GM21529 (cell line): ENCODE data around the gene CST6.
"Not testable (repeated sequence)": the region's sequence is repeated elsewhere in the genome, so short reads cannot be mapped to it uniquely, and the experiment has no call there.

Source experiments
- ATAC-seq: cut with Tn5 transposase; IDR thresholded peaks from one replicate; pipeline ENCODE4 v1.9.1; 2021; ENCODE audit not compliant: unreplicated experiment

Gene CST6

DNA sequence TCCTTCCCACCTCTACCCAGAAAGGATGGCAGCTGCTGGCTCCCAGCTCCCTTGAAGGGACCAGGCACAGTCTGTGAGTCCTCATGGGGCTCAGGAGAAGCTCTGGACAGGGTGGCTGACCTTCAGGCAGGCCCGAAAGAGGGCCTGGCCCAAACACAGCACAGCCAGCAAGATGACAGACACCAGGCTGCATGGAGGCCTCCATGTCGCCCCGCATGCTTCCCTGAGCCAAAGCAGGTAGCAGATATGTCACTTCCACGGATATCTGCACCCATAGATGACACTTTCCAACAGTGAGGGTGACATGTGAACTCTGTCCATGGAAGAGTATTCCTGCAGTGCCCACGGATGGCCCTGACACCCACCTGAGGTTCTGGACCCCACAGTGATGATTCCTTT lies 28.2 kb upstream of the CST6 start:
- ATAC-seq = no peak

DNA sequence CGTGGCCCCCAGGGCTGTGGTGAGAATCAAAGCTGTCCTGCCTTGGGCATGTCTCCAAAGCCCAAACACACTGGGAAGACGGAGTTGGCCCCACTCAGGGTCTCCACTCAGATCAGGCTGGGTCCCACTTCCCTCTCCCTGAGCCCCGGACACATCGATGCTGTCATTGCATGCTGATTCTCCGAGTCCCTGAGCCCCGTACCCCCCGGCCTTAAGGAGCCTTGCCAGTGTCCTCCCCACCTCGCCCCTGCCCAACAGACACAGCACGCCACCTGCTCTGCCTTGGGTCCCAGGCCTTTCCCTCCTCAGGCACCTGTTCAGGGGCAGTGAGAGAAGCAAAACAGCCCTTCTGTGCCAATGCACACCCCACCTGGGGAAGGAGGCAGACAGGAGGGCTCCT lies 24.5 kb upstream of the CST6 start:
- no peak for ATAC-seq

DNA sequence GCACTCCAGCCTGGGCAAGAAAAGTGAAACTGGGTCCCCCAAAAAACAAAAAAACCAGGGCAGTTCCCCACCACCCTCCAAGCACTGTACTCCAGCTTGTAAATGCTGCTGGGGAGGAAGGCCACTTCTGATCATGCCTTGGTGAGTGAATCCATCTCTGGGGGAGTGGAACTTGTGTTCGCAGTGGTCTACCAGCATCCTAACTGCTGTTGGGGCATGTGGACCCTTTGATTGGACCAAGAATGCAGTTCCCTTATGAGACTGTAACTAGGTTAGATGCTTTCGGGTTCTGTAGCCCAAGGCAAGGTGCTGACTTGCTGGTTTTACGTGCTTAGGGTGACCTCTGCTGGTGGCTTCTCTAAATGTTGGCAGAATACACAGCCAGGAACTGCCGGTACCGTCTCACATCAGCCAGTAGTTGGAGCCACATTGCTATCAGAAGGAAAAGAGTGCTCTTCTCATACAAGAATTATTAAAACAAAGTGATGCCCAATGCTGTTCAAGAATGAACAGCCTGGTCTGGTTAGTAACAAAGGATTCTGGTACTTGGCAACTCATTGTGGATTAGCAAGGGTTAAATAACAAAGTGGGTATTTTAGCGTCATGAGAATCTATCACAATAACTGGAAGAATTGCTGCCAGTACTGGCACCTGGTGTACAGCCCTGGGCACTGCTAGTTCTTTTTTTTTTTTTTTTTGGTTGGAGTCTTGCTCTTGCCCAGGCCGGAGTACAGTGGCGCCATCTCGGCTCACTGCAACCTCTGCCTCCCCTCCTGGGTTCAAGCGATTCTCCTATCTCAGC lies 22.8 kb upstream of the CST6 start:
- ATAC-seq = peak; percentile 91

DNA sequence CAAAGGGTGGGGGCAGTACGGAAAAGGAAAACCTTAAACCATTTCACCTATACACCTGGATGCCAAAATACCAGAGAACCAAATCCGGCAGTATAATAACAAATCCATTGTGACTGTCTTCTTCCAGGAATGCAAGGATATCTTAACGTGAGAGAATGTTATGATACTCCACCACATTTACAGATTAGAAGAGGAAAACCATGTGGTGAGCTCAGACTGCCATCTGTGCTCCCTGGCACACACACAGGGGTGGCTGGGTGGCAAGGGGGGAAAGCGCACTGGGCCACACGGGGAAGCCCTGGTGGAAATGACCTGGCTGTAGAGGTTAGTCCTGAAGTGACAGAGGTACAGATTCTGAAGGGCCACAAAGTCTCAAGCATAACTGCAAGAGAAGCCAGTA lies 19.8 kb upstream of the CST6 start:
- no peak for ATAC-seq

DNA sequence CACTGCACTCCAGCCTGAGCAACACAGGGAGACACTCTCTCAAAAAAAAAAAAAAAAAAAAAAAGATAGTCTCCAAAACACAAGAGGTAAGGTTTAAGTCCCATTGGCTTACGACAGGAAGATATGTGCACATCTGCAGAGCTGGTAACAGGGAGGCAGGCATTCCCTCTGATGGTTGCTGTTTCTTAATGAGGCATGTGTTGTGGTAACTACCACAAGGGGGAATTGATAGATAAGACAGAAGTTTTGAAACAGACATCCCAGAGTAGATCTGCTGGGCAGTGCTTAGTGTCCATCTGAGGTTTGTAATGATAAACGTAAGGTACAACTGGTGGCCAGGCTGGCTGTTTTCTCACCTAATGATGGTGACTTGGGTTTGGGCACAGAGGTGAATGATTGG lies 14.5 kb upstream of the CST6 start:
- ATAC-seq = no peak

DNA sequence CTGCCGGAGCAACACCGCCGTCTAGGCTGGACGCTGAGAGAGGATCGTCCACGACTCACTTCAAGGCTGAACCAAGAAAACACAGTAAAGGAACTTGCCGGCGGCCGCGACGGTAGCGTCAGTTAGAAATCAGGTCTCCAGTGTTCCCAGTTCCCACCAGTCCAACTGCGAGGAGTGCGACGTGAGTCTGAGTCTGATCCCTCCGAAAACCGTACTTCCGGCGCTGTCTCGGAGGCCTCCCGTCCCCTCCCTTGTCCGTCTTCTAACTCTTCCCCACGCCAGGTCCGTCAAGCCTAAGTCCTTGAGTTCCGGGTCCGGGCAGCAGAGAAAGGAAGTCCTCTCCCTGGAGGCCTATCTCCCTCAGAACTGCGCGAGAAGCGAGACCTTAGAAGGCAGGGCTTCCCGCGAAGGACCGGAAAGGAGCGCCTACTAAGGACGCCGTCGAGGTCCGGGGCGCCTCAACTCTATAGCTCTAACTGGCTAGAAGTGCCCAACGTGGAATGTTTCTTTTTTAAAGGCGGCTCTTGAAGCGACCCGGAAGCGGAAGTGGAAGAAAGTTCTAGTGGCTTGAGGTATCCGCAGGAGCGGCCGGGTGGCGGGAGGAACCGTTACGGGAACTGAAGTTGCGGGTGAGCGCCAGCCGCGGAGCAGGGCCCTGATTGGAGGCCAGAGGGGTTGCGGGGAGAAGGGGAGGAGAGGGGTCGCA lies 9.7 kb upstream of the CST6 start, which contains the start of the genes BANF1 and EIF1AD:
BANF1 (plus strand) TSS at position 562 of the 706 bp plus-strand sequence. CDS start 748 bp downstream, outside the sequence.
EIF1AD (minus strand) TSS at position 216 of the 706 bp plus-strand sequence. CDS start 1,768 bp downstream, outside the sequence.
- ATAC-seq = peak; percentile 66

DNA sequence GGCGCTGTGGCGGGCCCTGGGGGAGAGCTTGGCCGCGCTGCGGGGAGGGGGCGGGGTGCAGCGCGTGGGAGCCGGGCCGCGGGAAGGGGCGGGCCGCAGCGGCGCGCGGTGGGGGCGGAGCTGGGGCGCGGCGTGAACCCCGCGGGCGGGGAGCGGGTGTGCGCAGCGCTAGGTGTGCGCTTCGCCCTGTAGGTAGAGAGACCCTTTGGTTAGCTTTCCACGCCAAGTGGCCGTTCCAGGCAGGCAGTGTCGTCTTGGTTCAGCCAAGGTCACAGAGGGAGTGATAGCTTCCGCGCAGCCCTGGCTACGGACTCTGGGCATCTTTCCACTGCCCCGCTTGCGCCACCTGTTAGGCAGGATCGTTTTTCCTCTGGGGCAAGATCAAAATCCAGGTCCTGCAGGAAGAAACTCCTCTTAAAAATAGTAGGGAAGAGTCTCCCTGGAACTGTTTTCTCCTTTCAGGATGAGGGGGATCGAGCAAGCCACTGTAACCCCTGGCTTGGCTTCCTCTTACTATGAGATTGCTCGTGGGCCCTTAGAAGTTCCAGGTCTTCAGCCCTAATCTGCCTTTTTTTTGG lies 9.1 kb upstream of the CST6 start:
- ATAC-seq = peak; percentile 48

DNA sequence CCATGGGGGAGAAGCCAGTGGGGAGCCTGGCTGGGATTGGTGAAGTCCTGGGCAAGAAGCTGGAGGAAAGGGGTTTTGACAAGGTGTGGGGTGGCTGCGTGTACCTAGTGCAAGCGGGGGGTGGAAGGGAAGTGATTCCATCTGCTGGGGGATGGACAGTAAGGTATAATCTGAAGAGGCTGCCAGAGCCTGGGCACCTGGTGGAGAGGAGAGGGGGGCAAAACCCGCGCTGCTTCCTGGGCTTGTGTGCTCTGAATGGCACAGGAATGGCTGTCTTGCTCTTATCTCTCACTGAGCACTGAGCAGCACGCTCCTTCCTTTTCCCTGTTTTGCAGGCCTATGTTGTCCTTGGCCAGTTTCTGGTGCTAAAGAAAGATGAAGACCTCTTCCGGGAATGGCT lies 8.5 kb upstream of the CST6 start:
- ATAC-seq = no peak

DNA sequence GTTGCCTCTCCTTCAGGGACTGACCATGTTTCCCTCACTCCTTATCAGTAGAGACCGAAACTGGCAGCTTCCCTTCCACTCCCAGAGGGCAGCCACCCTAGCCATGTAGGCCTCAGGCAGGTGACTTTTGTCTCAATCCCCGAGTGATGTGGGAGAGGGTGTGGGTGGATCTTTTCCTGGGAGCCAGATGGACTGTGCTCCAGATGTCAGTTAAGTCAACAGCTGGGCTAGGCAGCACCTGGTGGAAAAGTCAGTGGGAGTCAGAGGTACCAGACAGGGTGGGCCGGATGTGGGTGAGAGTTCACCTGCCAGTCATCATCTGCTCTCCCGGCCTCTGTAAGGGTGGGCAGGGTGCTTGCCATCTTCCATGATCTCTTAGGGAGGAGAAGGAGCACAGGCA lies 7.6 kb upstream of the CST6 start:
- no peak for ATAC-seq

DNA sequence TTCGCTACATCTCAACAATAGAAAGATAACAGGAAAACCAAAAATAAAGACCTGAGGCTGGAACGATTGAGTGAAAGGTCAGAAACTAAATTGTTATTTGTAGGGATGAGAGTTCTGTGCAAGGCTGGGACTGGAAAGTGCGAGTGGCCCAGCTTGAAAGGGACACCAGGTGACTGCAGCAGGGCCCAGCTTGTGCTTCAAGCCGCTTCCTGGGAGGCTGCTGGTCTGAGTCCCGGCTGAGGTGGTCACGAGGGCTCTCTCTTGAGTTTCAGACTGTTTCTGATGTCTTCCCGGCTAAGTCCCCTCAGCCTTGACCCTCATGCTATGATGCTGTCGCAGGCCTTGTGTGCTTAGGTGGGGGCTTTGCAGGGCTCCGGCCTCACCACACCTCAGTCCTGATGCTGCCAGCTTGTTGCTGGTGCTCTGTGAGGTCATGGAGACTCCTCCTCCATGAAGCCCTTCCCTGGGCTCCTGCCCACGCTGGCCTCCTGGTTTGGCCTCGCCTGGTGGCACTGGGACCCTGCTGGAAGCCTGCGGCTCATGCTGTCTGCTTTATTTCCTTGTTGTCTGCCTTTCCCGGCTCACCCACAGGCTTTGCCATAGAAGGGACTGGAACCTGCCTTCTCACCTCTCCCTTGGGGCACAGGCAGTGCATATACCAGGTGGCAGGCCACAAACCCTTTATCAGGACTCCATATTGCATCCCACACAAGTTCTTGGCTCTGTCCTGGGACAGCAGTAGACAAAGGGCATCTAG lies 5.5 kb upstream of the CST6 start:
- no peak for ATAC-seq

DNA sequence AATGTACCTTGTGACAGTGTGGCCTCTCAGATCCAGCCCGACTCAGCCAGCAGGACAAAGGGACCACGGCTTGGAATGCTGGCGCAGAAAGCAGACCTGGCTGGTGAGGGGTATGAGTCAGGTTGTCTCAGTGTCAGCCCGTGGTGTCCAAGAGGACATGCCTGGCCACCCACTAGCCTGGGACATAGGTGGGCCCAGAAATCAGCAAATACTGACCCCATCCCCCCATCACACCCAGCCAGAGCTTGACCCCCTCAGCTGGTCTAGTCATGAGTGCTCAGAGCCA lies 5.0 kb upstream of the CST6 start:
- no peak for ATAC-seq

DNA sequence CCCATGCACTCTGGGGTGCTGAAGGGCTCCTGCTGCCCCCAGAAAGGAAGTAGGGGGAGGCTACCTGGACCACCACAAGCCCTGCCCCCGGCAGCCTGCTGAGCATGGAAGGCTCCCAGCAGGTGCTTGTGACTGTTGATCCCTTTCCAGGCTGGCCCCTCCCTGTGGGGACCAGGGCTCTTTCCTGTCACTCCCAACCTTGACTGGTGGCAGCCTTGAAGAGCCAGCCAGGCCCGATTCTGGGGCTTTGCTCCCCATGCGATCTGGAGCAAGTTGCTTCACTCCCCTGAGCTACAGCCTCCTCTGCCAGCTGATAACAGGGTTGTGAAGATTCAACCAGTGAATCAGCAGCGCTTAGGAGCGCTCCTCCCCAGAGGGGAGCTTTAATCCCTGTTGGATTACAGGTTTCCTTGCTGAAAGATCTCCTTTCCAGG lies 4.6 kb upstream of the CST6 start:
- no peak for ATAC-seq

DNA sequence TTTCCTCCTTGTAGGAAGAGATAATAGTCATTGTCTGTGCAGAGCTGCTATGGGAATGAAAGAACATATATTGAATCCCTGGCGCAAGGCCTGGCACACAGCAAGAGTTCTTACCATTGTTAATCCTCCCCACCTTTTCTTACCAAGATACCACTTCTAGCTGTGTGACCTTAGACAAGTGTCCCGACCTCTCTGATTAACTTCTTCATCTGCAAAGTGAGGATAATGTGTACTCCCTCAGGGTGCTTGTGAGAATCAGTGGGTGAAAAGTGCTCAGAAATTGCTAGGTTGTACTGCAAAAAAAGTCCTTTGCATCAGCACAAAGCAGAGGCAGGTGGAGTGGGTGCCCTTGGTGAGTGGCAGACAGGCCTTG lies 3.7 kb upstream of the CST6 start:
- ATAC-seq = no peak

DNA sequence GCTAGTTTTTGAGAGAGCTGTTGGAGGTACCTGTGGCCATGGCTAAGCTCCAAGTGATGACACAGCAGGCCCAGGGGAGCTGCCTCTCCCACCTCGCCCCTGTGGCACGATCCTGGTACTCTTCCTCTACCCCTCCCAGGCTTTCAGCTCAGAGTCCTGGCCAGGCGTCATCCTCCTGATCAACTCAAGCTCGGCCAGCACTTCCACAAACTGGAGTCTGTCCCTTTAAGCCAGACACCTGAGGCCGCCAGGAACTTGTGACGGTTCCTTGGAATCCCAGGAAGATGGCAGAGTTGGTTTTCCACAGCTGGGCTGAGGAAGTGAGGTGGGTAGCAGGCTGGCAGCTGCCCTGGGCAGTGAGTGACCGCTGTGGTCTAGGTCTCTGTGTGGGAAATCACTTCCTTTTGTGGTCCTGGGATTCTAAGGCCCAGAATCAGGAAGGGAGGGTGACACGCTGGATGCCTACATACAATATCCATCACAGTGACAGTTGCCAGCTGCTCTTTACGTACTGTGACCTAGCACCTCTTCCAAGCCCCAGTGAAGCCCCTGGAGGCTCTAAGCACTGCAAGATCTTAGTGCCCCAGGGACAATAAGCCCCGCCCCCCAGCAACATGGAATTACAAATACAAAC lies 3.2 kb upstream of the CST6 start:
- ATAC-seq = no peak

DNA sequence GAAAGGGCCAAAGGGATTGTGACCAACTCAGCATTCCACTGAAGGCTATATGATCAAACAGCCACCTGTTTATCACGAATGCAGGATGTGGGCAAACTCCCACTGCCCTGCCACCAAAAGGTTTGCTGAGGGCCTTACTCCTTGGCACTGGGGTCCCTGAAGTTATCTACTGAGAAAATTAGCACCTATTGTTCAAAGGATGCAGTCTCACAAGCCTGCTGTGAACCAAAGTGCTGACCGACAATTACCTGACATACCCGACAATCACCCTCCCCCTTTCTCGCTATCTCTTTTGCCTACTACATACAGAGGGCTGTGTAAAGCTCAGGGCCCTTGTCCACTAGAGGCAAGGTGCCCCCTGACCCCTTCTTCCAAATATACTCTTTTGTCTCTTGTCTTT lies 1.8 kb upstream of the CST6 start:
- ATAC-seq = not testable (repeated sequence)

DNA sequence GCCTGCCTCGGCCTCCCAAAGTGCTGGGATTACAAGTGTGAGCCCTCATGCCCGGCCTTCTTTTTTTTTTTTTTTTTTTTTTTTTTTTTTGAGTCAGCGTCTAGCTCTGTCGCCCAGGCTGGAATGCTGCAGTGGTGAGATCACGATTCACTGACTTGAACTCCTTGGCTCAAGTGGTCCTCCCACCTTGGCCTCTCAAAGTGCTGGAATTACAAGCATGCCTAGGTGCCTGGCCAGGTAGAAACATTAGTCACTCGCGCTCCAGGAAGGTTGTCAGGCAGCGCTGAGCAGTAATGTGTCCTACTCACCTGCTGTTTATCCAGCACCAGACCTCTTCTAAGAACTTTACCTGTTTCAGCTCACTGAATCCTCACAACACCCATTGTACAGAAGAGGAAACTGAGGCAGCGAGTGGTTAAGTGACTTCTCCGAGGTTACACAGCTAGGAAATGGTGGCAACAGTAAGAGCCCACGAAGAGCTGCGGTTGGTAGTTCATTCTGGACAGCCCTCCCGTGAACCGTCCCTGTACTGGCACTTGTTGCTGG lies 496 bp upstream of the CST6 start:
- no peak for ATAC-seq

DNA sequence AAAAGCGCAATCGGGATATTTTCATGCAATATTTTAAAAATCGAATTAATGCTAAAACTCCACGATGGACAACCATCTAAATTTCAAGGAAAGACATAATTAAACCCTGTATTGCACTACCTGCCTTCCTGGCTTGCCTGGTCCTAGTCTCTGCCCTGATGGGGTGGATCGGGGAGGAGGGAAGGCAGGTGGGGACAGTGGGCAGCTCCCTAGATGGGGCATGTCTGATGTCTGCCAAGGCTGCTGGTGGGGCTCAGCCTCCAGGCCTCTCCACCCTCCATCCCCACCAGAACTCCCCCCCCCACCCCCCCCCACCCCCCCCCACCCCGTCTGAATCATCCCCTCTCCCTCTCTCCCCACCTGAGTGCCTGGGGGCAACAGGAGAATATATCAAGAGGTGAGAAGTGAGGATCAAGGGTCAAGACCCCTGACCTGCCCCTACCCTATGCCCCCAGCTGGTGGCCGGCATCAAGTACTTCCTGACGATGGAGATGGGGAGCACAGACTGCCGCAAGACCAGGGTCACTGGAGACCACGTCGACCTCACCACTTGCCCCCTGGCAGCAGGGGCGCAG lies 650 bp downstream of the CST6 start:
- no peak for ATAC-seq

DNA sequence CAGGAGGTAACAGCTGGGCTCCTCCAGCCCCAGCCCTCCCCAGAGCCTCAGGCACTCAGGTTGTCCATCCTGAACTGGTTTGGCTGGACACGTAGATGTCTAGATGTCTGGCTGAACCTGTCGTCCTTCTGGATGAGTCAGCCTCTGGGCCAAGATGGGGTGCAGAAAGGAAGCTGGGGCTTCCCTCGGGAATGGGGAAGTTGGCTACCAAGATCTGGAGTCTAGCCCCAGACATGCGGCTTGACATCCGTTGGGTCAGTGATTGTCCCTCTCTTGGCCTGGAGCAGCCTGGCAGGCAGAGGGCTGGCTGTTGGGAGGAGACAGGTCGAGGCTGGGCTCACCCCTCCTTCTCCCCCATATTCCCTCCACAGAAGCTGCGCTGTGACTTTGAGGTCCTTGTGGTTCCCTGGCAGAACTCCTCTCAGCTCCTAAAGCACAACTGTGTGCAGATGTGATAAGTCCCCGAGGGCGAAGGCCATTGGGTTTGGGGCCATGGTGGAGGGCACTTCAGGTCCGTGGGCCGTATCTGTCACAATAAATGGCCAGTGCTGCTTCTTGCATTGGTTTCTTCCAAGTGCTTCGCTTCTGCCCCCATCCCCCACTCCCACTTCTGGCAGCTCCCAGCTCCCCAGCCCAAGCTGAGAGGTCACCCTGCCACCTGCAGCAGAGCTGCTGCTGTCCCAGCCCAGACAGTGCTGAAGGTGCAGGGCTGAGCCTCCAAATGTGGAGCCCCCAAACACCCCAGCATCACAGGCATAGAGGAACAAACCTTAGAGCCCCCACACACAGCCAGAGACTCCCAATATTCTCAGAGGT lies 1.3 kb downstream of the CST6 start:
- no peak for ATAC-seq

DNA sequence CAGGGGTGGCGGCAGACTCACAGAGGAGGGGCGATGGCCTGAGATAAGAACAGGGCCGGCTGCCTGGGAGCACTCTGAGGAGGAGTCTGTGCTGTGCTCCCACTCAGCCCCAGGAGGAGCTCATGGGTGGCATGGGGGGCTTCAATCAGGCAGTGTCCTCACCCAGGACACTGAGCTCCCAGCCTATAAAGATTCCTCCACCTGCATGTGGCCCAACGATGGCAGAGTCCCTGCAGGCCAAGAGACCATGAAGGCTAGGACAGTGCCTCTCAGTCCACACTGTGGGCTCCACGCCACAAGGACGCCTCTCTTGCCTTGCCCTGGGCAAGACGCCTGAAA lies 1.9 kb downstream of the CST6 start:
- no peak for ATAC-seq
